Measurements from ENCODE around the gene TGFBR3L.
A peak's percentile ranks its signal among the peaks of the same experiment; 100 is the strongest.

The TGFBR3L gene

GRCh38 chr19:7914598-7915045 is at the start of gene TGFBR3L:
TGFBR3L (plus strand) TSS chr19:7914830.
- DNase-seq (ENCODE audit: insufficient read length, low spot score) (no peak), FAIRE-seq (no peak)

- DNase-seq (ENCODE audit: insufficient read length, low spot score) (no peak), FAIRE-seq (no peak)
These were observed 49.2 kb upstream of the TGFBR3L start for GRCh38 chr19:7865262-7865911.

GRCh38 chr19:7866399-7867091 is 48.1 kb upstream of the TGFBR3L start:
- FAIRE-seq (peak; percentile 42), DNase-seq (ENCODE audit: insufficient read length, low spot score) (no peak)

GRCh38 chr19:7867092-7867844 is 47.4 kb upstream of the TGFBR3L start:
- FAIRE-seq (no peak), DNase-seq (ENCODE audit: insufficient read length, low spot score) (no peak)

- FAIRE-seq (no peak), DNase-seq (ENCODE audit: insufficient read length, low spot score) (no peak)
These were observed 46.3 kb upstream of the TGFBR3L start for GRCh38 chr19:7868326-7868670.

- peak; percentile 67 for FAIRE-seq
These were observed 45.8 kb upstream of the TGFBR3L start for GRCh38 chr19:7868671-7869452.

GRCh38 chr19:7869453-7869909 is 45.1 kb upstream of the TGFBR3L start:
- DNase-seq (ENCODE audit: insufficient read length, low spot score) (no peak), FAIRE-seq (no peak)

More at GRCh38 chr19:7868671-7869452, 45.8 kb upstream of the TGFBR3L start:
- peak; percentile 75 for DNase-seq (ENCODE audit: insufficient read length, low spot score)

GRCh38 chr19:7869910-7870511 is 44.6 kb upstream of the TGFBR3L start:
- FAIRE-seq (no peak), DNase-seq (ENCODE audit: insufficient read length, low spot score) (no peak)

- peak; percentile 55 for FAIRE-seq
- DNase-seq (ENCODE audit: insufficient read length, low spot score): peak; percentile 51
These were observed 43.8 kb upstream of the TGFBR3L start for GRCh38 chr19:7870571-7871436.

- DNase-seq (ENCODE audit: insufficient read length, low spot score) (peak; percentile 80), FAIRE-seq (peak; percentile 81)
These were observed 43.0 kb upstream of the TGFBR3L start for GRCh38 chr19:7871437-7872305.

- no peak for FAIRE-seq
- DNase-seq (ENCODE audit: insufficient read length, low spot score): no peak
These were observed 42.1 kb upstream of the TGFBR3L start for GRCh38 chr19:7872306-7873204.

GRCh38 chr19:7873304-7874075 is 41.1 kb upstream of the TGFBR3L start:
- DNase-seq (ENCODE audit: insufficient read length, low spot score) (no peak), FAIRE-seq (no peak)

- FAIRE-seq (peak; percentile 69), DNase-seq (ENCODE audit: insufficient read length, low spot score) (peak; percentile 80)
These were observed 40.3 kb upstream of the TGFBR3L start, which contains the start of gene PRR36 for GRCh38 chr19:7874076-7874896. PRR36 (minus strand) TSS chr19:7874390; CDS start chr19:7873689, 701 bp downstream.

GRCh38 chr19:7874897-7875273 is 39.7 kb upstream of the TGFBR3L start:
- FAIRE-seq (no peak), DNase-seq (ENCODE audit: insufficient read length, low spot score) (no peak)

- FAIRE-seq (no peak), DNase-seq (ENCODE audit: insufficient read length, low spot score) (no peak)
These were observed 37.3 kb upstream of the TGFBR3L start for GRCh38 chr19:7877249-7877836.

Measured in HTR-8/SVneo (cell line).